Frontal cortex (tissue), 4 donors: Measurements from ENCODE around the gene NPHP1. TPM values are rescaled to one million over a fixed set of nuclear protein-coding genes. Genes with fewer than 3 reads are reported as not detected.
"Not testable (repeated sequence)": the region's sequence is repeated elsewhere in the genome, so short reads cannot be mapped to it uniquely, and the experiment has no call there.

Experiments used
- DNase-seq, 2 donors: peaks; one replicate each; pipeline ENCODE4 v3.0.0; 2012; ENCODE audit warnings: low spot score in 2 of 2
- FAIRE-seq: peaks from 2 replicates; lab custom pipeline; 2012; peaks lifted over from hg19 to GRCh38; lab: Jason Lieb, UNC
- small RNA-seq: library from RNA; depleted of rRNA; stranded (forward); fragments of <200 nt; gene quantifications from one replicate; pipeline ENCODE3, GENCODE V24; 2014
- total RNA-seq: library from RNA; depleted of rRNA; stranded (reverse); fragments of >200 nt; gene quantifications from one replicate; pipeline ENCODE4 v1.2.3, GENCODE V29; 2014
- donor health status: control.
- donor health status: control.
- donor health status: control.

The NPHP1 gene
- total RNA-seq, 1 donor from 2014 or later, result 7.3 TPM

DNA sequence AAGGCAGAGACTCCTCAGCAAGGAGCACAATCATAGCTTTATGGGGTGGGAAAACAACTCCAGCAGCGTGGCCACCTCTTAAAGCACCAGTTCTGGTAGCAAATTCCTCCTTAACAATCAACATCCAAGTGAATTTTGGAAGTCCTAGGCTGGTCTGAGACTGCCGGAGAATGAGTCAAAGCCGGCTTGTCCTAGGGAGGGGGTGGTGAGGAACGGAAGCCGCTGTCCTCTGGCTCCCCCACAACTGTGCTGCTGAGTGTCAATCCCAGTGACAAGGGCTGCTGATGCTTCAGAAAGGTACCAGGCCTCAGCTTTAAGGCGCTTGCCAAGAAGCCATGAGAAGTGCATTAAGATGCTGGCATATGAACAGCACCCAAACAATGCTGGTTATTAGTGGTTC lies 110.9 kb downstream of the NPHP1 start:
- FAIRE-seq, DNase-seq: not testable (repeated sequence)

- FAIRE-seq, DNase-seq: not testable (repeated sequence)
These were observed 114.6 kb downstream of the NPHP1 start for GRCh38 chr2:110090164-110090563.

DNA sequence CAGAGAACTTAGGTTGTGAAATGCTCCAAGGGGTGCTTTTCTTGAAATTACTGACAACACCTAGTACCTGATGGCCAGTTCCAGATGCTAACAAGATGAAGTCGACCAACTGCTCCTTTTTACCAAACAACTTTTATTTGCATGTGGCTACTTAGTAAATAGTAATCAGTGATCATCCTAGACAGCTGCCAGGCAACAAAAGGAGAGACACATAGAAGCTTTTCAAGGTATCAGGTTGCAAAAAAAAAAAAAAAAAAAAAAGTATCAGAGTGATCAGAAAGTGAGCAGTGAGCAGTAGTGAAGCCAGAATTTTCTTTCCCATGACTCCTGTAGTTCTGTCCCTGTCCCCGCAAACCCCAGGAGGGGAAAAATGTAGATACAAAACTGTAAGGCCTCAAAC lies 121.1 kb downstream of the NPHP1 start:
- FAIRE-seq, result not testable (repeated sequence)

GRCh38 chr2:110083162-110083561 lies 121.7 kb downstream of the NPHP1 start:
- not testable (repeated sequence) for FAIRE-seq, DNase-seq

More for the DNA sequence above, 121.1 kb downstream of the NPHP1 start:
- DNase-seq, result not testable (repeated sequence)

- FAIRE-seq, DNase-seq: not testable (repeated sequence)
These were observed 126.7 kb downstream of the NPHP1 start for GRCh38 chr2:110078104-110078503.

- FAIRE-seq, DNase-seq: not testable (repeated sequence)
These were observed 128.9 kb downstream of the NPHP1 start for GRCh38 chr2:110075896-110076295.

Small RNA genes within 50 kb of the gene (small RNA-seq; reads per million reads assigned to genes)
- not detected for gene MIR4436B1

Other genes starting within 250 kb of the NPHP1 start
- gene MALL, start 89.2 kb downstream of the NPHP1 start, total RNA-seq, result 2.9 TPM
- 39.1 TPM for gene MTLN, start 7.5 kb upstream of the NPHP1 start, total RNA-seq